NCI-H1105 (cell line): ENCODE measurements around the gene NKAIN4.

Source experiments
- DNase-seq: peaks from one replicate; lab custom pipeline; 2025; lab: John Stamatoyannopoulos, UW

NKAIN4 gene

GRCh38 chr20:63254232-63254605 is at the start of gene NKAIN4:
Gene NKAIN4, minus strand, starts transcription at chr20:63254463. Its CDS starts 13 bp downstream, at chr20:63254450.
- DNase-seq = no peak

- DNase-seq = no peak
Measured at GRCh38 chr20:63303095-63303666, 48.9 kb upstream of the NKAIN4 start.

DNA sequence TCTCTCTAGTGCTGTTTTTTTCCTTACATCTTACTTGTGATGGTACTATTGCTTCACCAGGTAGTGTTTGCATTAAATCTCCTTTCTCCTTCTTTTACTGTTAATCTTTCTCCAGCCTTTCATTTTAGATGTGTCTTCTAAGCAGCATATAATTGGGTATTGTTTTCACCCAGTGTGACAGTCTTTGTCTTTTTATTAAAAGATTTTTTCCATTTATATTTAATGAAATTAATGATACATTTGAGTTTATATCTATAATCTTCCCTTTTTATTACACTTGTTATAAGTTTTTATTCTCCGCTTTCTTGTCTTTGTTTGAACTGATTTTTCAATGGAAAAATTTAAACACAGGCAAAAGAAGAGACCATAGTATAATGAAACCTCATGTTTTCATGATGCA is 47.4 kb upstream of the NKAIN4 start:
- no peak for DNase-seq

DNA sequence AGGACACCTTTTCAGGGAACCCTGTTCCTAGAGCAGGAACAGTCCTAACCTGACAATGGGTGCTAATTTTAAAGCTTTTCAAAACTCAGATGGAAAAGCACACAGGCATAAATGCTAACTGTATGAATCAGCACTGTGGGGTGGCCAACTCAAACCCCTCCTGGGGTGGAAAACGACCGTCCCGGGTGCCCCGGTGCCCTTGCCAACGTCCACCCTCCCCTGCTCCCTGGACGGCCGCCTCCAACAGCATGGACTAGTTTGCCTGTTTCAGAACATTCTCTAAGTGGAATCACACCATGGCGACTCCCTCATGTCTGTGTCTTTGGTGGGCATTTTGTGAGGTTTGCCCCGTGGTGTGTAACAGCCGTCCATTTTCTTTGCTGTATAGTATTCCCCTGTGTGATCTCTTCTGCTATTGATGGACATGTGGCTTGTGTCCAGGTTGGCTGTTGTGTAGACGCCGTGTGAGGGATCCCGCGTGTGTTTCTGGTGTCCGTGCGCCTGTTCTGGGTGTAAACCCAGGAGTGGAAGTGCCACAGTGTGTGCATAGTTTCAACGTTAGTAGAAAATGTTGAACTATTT is 44.6 kb upstream of the NKAIN4 start:
- no peak for DNase-seq

DNA sequence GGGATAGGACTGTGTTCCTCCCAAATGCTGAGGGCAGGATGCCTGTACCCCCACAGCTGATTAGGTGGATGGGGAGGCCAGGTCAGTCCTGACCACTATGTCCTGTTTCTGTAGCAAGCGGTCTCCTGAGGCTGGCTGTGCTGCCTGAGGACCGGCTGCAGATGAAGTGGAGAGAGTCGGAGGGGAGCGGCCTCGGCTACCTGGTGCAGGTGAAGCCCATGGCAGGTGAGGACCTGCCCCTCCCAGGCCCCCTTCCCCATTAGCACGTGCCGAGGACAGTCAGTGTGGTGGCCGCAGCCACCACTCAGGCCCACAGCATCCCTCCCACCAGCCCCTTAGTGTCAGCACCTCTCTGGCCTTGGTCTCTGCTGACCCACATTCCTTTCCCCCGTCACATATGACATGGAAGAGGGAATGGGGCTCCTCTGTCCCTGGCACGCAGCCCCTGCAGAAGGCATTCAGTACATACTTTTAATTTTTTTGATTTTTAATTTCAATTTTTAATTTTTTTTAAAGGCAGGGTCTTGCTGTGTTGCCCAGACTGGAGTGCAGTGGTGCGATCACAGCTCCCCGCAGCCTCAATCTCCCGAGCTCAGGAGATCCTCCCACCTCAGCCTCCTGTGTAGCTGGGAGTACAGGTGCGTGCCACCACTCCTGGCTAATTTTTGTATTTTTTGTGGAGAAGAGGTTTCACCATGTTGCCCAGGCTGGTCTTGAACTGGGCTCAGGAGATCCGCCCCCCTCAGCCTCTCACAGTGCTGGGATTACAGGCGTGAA is 43.7 kb upstream of the NKAIN4 start:
- DNase-seq = no peak

DNA sequence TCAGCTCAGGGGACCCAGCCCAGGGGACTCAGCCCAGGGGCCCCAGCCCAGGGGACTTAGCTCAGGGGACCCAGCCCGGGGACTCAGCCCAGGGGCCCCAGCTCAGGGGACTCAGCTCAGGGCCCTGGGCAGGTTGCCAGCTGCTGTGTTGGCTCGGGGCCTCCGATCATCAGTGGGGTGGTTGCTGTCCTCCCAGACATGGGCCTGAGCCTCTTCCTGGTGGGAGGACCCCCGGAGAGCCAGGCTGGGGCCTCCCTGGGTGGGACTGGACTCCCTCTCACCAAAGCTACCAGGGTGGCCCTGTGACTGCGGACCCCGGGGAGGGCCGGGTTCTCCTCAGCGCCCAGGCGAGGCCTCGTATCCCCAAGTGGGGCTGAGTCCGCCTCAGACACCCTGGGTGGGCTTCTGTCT is 43.1 kb upstream of the NKAIN4 start:
- DNase-seq = no peak

- DNase-seq = no peak
Measured at GRCh38 chr20:63296531-63297299, 42.5 kb upstream of the NKAIN4 start.

GRCh38 chr20:63295846-63296245 is 41.6 kb upstream of the NKAIN4 start:
- DNase-seq = no peak

GRCh38 chr20:63295422-63295821 is 41.2 kb upstream of the NKAIN4 start:
- no peak for DNase-seq

DNA sequence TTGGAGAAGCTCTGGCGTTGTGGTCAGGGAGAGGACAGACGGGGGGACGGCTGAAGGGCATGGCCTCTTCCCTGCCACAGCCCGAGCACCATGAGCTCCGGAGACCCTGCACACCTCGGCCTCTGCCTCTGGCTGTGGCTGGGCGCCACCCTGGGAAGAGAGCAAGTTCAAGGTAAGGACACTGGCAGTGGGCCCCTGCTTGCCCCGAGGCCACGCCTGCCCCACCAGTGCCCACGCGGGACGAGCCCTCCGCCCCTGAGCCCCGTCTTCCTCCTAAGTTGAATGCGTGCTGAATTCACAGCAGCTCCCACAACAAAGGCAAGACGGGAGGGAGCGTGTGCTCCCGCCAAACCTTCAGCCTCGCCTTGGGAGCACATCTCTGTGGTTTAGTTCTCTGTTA is 40.8 kb upstream of the NKAIN4 start:
- no peak for DNase-seq

DNA sequence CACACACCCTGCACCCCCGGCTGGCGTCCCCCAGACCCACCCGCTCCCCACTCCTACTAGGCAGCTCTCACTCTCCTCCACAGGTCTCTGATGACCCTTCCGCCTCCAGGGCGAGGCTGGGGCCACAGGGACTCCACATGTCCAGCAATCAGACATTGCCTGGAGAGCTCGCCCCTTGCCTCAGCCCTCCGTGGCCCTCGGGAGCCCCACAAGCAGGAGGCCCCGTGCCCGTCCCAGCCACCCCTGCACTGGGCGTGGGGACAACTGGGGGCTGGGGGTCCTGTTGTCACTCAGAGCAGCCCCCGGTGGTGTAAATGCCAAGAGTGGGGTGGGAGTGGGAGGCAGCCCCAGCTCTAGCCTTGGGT is 40.3 kb upstream of the NKAIN4 start:
- no peak for DNase-seq

- DNase-seq = no peak
Measured at GRCh38 chr20:63293871-63294535, 39.7 kb upstream of the NKAIN4 start.

- DNase-seq = no peak
Measured at GRCh38 chr20:63293456-63293855, 39.2 kb upstream of the NKAIN4 start.

DNA sequence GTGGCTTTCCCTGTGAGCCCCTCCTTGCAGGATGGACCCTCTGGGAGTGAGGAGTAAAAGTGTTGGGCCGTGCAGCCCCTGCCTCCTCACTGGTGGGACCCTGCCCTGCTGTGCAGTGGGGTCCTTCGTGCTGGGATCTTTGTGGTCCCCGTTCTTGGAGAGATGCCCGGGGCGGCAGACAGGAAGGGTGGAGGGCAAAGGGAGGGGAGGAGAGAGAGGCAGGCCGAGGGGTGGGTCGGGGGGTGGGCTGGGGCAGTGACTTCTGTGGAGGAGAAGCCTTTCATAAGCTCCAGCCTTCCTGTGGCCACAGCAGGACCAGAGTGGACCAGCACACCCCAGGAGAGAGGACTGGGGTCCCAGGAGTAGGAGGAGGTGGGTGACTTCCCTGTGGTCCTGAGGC is 38.6 kb upstream of the NKAIN4 start, which contains the start of gene COL20A1:
Gene COL20A1, plus strand, starts transcription at position 283 of the 400 bp plus-strand sequence. CDS start 1,922 bp downstream, outside the sequence.
- DNase-seq = no peak

DNA sequence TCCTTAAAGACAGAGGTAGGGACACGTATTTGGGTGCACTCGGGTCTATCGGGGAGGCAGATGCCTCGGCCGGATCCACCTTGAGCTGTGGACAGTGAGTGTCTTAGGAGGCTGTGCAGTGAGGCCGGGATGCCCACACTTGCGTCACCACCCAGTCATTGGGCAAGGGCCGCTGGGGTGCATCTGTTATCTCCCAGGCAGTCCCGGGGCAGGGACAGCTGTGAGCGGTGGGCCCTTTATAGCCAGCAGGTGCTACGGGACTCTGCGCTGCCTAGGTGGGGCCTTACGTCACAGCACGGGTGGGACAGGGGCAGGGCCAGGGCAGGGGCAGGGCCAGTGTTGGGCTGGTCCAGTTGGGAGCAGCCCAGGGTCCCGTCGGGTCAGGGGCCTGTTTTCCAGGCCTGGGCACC is 38.0 kb upstream of the NKAIN4 start:
- no peak for DNase-seq

GRCh38 chr20:63291811-63292210 is 37.5 kb upstream of the NKAIN4 start:
- DNase-seq = no peak

DNA sequence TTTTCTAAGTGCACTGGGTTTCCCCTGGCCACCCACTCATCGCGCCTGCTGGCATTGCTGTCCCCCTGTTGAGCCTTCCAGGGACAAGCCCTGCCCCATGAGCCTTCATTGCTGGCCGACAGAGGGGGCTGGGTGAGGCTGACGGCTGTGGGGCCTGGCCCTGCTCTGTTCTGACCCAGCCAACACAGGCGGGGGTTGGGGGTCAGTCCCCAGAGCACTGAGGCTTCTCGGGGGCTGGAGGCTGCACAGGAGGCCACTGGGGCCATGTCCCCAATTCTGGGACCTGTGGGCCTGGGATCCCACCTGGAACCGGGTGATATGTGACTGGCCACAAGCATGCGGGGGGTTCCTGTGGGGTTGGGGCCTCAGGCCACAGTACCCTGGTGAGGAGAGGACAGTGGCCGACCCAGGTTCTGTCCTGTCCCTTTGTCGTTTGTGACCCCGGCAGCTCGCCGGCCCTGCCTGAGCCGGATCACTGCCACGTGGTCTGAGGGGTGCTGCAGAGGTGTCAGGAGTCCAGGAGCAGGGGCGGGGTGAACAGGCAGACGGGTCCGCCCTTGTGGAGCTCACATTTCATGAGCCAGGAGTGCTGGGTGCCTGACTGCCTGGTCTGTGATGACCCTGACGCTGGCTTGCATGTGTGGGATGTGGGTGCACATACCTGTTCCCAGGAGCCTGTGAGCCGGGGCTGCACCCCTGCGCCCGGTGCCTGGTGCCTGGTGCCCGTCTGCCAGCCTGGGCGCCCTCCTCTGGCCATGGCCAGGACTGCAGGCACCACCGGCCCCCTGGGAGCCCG is 36.6 kb upstream of the NKAIN4 start:
- DNase-seq = peak; percentile 24

GRCh38 chr20:63290136-63290676 is 35.9 kb upstream of the NKAIN4 start:
- no peak for DNase-seq

GRCh38 chr20:63289311-63290135 is 35.3 kb upstream of the NKAIN4 start:
- DNase-seq = no peak
